K562 (cell line): Measurements from ENCODE around the gene PHF20. TPM values are rescaled to one million over a fixed set of nuclear protein-coding genes. Genes with fewer than 3 reads are reported as not detected.

ENCODE experiments used
- BRF1 ChIP-seq: IDR thresholded peaks from 3 replicates; pipeline ENCODE4 v1.6.1; 2011; ENCODE audit warnings: borderline replicate concordance, mild to moderate bottlenecking; ENCODE audit not compliant: insufficient read length; ENCODE audit errors: extremely low read depth
- CBX8 ChIP-seq: fragments of 200-600 bp; sonication (generic); IDR thresholded peaks from 2 replicates; pipeline ENCODE4 v1.6.1; 2012; ENCODE audit warnings: borderline replicate concordance, mixed run types, low read depth, mild to moderate bottlenecking, moderate library complexity, mixed read lengths, low read length, control low read depth, inconsistent platforms; ENCODE audit not compliant: poor library complexity, severe bottlenecking; ENCODE audit errors: extremely low read depth
- COPS2 ChIP-seq: fragments of 450-650 bp; conservative IDR thresholded peaks from 2 replicates; pipeline ENCODE4 v1.6.1; 2016; ENCODE audit warnings: mild to moderate bottlenecking, moderate library complexity
- GABPB1 ChIP-seq: sonication (generic); formaldehyde crosslinking; IDR thresholded peaks from 2 replicates; pipeline ENCODE4 v1.8.0; 2022; ENCODE audit warnings: mild to moderate bottlenecking, missing genetic modification reagents
- KDM1A ChIP-seq, 2 experiments: fragments of 450-650 bp; IDR thresholded peaks; 2 replicates each; pipeline ENCODE4 v1.6.1; 2016; ENCODE audit warnings: mild to moderate bottlenecking in 2 of 2
- NONO ChIP-seq, 2 experiments: fragments of 200-400 bp in 1 of 2; fragments of 450-650 bp in 1 of 2; formaldehyde crosslinking in 1 of 2; IDR thresholded peaks; 2 replicates each; pipeline ENCODE4 v1.6.1; 2017; ENCODE audit warnings: low read depth in 2 of 2, mild to moderate bottlenecking in 2 of 2, moderate library complexity in 2 of 2, low read length in 1 of 2
- OTX1 ChIP-seq: fragments of 450-650 bp; formaldehyde crosslinking; IDR thresholded peaks from 2 replicates; pipeline ENCODE4 v1.4.0; 2022; ENCODE audit warnings: mild to moderate bottlenecking
- PCBP1 ChIP-seq: fragments of 200-400 bp; formaldehyde crosslinking; IDR thresholded peaks from 2 replicates; pipeline ENCODE4 v1.6.1; 2018; ENCODE audit warnings: mild to moderate bottlenecking, low read depth, low read length; ENCODE audit not compliant: poor library complexity, severe bottlenecking
- SIN3B ChIP-seq: fragments of 450-650 bp; IDR thresholded peaks from 2 replicates; pipeline ENCODE4 v1.6.1; 2017; ENCODE audit warnings: low read depth, mild to moderate bottlenecking, moderate library complexity
- SMAD1 ChIP-seq: fragments of 150-350 bp; IDR thresholded peaks from 2 replicates; pipeline ENCODE4 v1.6.1; 2014; ENCODE audit warnings: low read length, low read depth; ENCODE audit not compliant: partially characterized antibody
- SMC3 ChIP-seq: conservative IDR thresholded peaks from 2 replicates; pipeline ENCODE4 v1.6.1; 2011; ENCODE audit warnings: low read depth, low read length, improper control_type of control experiment; ENCODE audit not compliant: insufficient read depth
- SRSF9 ChIP-seq: fragments of 200-400 bp; formaldehyde crosslinking; IDR thresholded peaks from 2 replicates; pipeline ENCODE4 v1.6.1; 2017; ENCODE audit warnings: low read depth, low read length, borderline replicate concordance
- TAF9B ChIP-seq: fragments of 450-650 bp; IDR thresholded peaks from 2 replicates; pipeline ENCODE4 v1.6.1; 2018; ENCODE audit warnings: mild to moderate bottlenecking; ENCODE audit not compliant: partially characterized antibody
- TRIM24 ChIP-seq, 2 experiments: fragments of 450-650 bp; IDR thresholded peaks; 2 replicates each; pipeline ENCODE4 v1.6.1; 2016
- TSHZ1 ChIP-seq: fragments of 250-450 bp; sonication (Bioruptor Pico); IDR thresholded peaks from 2 replicates; pipeline ENCODE4 v1.4.0; 2020; ENCODE audit warnings: mild to moderate bottlenecking, moderate library complexity
- ZBTB1 ChIP-seq: sonication (generic); formaldehyde crosslinking; IDR thresholded peaks from 2 replicates; pipeline ENCODE4 v1.8.1; 2023; ENCODE audit warnings: missing genetic modification reagents, low read depth, mild to moderate bottlenecking, borderline replicate concordance
- ZBTB33 ChIP-seq: sonication (generic); formaldehyde crosslinking; IDR thresholded peaks from 2 replicates; pipeline ENCODE4 v1.8.1; 2023; ENCODE audit warnings: mild to moderate bottlenecking, missing genetic modification reagents
- ZNF263 ChIP-seq: sonication (generic); formaldehyde crosslinking; IDR thresholded peaks from 2 replicates; pipeline ENCODE4 v1.8.0; 2022; ENCODE audit warnings: mild to moderate bottlenecking, missing genetic modification reagents, borderline replicate concordance
- ZNF780A ChIP-seq: fragments of 250-450 bp; sonication (Bioruptor Pico); IDR thresholded peaks from 2 replicates; pipeline ENCODE4 v1.5.0; 2021; ENCODE audit warnings: mild to moderate bottlenecking
- polyA plus RNA-seq, 8 experiments: library from polyadenylated mRNA; depleted of rRNA in 4 of 8; stranded (reverse) in 5 of 8; unstranded in 3 of 8; fragments of >200 nt; fragmentation: Nextera tagmentation in 2 of 8; fragmentation: Illumina TruSeq in 1 of 8; extraction: Ambion mirVana in 2 of 8; extraction: Trizol in 1 of 8; gene quantifications; 2 replicates each; pipeline versions ENCODE4 v1.2.1 to v1.2.3, GENCODE V29; 2011 to 2014; ENCODE audit warnings: inconsistent platforms in 1 of 8, missing spikeins in 1 of 8
- total RNA-seq, 7 experiments: library from RNA; depleted of rRNA in 6 of 7; stranded (reverse); fragments of >200 nt in 6 of 7; fragmentation: Illumina TruSeq in 2 of 7; extraction: Trizol in 2 of 7; gene quantifications; 2 replicates each; pipeline versions ENCODE4 v1.2.1 to v1.2.3, GENCODE V29; 2011 to 2021; ENCODE audit warnings: low replicate concordance in 1 of 7
- TF ChIP-seq, protein P1 (sequence below): fragments of 250-450 bp; sonication (Bioruptor Pico); IDR thresholded peaks from 2 replicates; pipeline ENCODE4 v1.5.0; 2020; ENCODE audit warnings: mild to moderate bottlenecking, borderline replicate concordance

Gene PHF20
- total and polyA plus RNA-seq, 9 of the 15 experiments (the other 6 are each of a cell fraction or from before 2014, with no cell fraction given): 49.9 to 196 (median 70.7) TPM

DNA sequence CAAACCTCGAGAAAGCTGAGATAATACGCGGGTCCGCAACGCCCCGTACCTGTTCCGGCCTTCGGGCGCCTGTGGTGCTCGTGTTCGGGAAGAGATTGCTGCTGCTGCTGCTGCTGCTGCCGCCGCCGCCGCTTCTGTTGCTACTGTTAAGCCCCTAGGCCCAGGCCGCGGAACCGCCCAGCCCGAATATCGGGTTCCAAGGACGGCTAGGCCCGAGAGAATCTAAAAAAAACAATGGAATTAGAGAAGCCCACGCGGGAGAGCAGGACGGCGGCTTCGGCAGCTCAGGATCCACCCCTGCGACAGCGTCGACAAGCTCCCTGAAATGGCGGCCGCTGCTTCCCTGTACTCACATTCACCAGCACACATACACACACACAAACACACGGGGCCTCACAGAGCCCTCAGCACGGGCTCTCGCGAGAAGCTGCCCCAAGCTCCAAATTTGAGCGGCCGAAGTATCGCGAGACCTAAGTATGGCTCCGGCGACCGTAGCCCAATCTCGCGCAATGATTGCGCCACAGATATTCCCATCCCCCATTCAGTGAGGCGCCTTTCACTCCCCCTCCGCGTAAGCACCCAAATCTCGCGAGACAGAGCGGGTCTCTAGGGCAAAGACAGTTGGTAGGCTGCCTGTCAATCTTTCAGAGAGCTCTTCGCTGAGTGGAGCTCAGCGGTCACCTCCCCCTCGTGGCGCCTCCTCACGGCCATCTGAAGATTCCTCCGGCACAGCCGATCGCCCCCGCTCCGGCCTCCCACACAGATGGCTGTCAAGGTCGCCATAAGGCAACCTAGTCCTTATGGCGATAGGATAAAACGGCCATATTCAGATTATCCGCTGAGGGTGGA is 29.7 kb upstream of the PHF20 start, which contains the start of gene RBM39 (continued):
- TF ChIP-seq TRIM24 (IDR thresholded peaks at IDR 0.05) (peak; percentile 66 to 90), ZNF263 (CRISPR knock-in tag) (peak; percentile 54), ZBTB1 (CRISPR knock-in tag) (no peak; the same call in 1 of the 2 replicates), BRF1 (no peak), ZNF780A (no peak), TSHZ1 (CRISPR knock-in tag) (no peak), CBX8 (no peak), NONO (IDR thresholded peaks at IDR 0.05; ENCODE audit: low read depth in 2 of 2, low read length in 1 of 2) (peak in 1 of 2 experiments; percentile 52; a peak in 1 of 4 replicates), COPS2 (no peak), SRSF9 (no peak), SMAD1 (peak; percentile 94), ZBTB33 (CRISPR knock-in tag) (no peak), GABPB1 (CRISPR knock-in tag) (peak; percentile 51), OTX1 (CRISPR knock-in tag) (peak; percentile 42; the same call in 1 of the 2 replicates), PCBP1 (peak; percentile 52), KDM1A (IDR thresholded peaks at IDR 0.05) (no peak), SMC3 (no peak), TAF9B (peak; percentile 91), SIN3B (no peak)
- TF ChIP-seq, protein P1, sequence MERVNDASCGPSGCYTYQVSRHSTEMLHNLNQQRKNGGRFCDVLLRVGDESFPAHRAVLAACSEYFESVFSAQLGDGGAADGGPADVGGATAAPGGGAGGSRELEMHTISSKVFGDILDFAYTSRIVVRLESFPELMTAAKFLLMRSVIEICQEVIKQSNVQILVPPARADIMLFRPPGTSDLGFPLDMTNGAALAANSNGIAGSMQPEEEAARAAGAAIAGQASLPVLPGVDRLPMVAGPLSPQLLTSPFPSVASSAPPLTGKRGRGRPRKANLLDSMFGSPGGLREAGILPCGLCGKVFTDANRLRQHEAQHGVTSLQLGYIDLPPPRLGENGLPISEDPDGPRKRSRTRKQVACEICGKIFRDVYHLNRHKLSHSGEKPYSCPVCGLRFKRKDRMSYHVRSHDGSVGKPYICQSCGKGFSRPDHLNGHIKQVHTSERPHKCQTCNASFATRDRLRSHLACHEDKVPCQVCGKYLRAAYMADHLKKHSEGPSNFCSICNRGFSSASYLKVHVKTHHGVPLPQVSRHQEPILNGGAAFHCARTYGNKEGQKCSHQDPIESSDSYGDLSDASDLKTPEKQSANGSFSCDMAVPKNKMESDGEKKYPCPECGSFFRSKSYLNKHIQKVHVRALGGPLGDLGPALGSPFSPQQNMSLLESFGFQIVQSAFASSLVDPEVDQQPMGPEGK (CRISPR knock-in tag): no peak
